Adrenal gland (tissue), 12 donors: Measurements from ENCODE around the gene OR4S2. TPM values are rescaled to one million over a fixed set of nuclear protein-coding genes. Genes with fewer than 3 reads are reported as not detected.

Source experiments
- DNase-seq, 7 donors: peaks; one replicate each; pipeline ENCODE4 v3.0.0-alpha.2; 2019 to 2020
- H3K27ac ChIP-seq, 5 donors: fragments of 200-600 bp; sonication (generic) in 4 of 5; 1 replicate in 3 of 5; 2 replicates in 2 of 5; pipeline versions ENCODE4 v1.5.1 to v1.8.0; 2016 to 2020; ENCODE audit warnings: mild to moderate bottlenecking in 1 of 5
- H3K27me3 ChIP-seq: fragments of 200-600 bp; 2 replicates; pipeline ENCODE4 v1.8.0; 2021
- H3K36me3 ChIP-seq, 2 donors: fragments of 200-600 bp; replicated peaks in 1 of 2; 1 replicate in 1 of 2; 2 replicates in 1 of 2; pipeline versions ENCODE4 v1.5.1 to v1.8.0; 2018 to 2022
- H3K4me1 ChIP-seq, 2 donors: fragments of 200-600 bp; replicated peaks in 1 of 2; 1 replicate in 1 of 2; 2 replicates in 1 of 2; pipeline versions ENCODE4 v1.5.1 to v1.8.0; 2018 to 2021
- H3K4me3 ChIP-seq, 4 donors: fragments of 200-600 bp; sonication (generic) in 3 of 4; one replicate each; pipeline ENCODE4 v1.5.1; 2016 to 2018
- H3K9me3 ChIP-seq, 3 donors: fragments of 200-600 bp; sonication (generic) in 1 of 3; replicated peaks in 1 of 3; 1 replicate in 2 of 3; 2 replicates in 1 of 3; pipeline versions ENCODE4 v1.5.1 to v1.8.0; 2016 to 2021
- CTCF ChIP-seq, 6 experiments: fragments of 450-650 bp in 4 of 6; fragments of 200-600 bp in 2 of 6; sonication (generic) in 1 of 6; IDR thresholded peaks; 1 replicate in 5 of 6; 2 replicates in 1 of 6; pipeline versions ENCODE4 v1.5.1 to v1.8.0; 2016 to 2021; ENCODE audit warnings: antibody characterized with exemption in 6 of 6, mild to moderate bottlenecking in 2 of 6, moderate library complexity in 1 of 6
- POLR2A ChIP-seq, 2 donors: fragments of 450-650 bp; IDR thresholded peaks; one replicate each; pipeline ENCODE4 v1.6.1; 2017; ENCODE audit warnings: antibody characterized with exemption in 2 of 2, mild to moderate bottlenecking in 2 of 2, moderate library complexity in 1 of 2
- WGBS, 4 donors: extraction: QIAGEN DNeasy Blood & Tissue Kit in 2 of 4; methylation state at CpG; one replicate each; pipeline versions ENCODE4 v1.1.5 to v1.1.7; 2013 to 2017; 5-methylcytosine and 5-hydroxymethylcytosine counted together
- intact Hi-C, 2 donors: fragments of 100-400 bp; cut with DNase I; formaldehyde crosslinking; loops; one replicate each; pipeline versions ENCODE4 v1.14.1 to v1.15.0; 2022 to 2023
- polyA plus RNA-seq, 3 donors: library from polyadenylated mRNA; stranded (reverse); fragments of 200-250 nt in 2 of 3; fragments of 350-450 nt in 1 of 3; fragmentation: Illumina TruSeq in 1 of 3; extraction: RNeasy Lipid Tissue Mini Kit (QIAGEN cat#74804) in 1 of 3; gene quantifications; one replicate each; pipeline ENCODE4 v1.2.3, GENCODE V29; 2013 to 2014
- total RNA-seq, 9 donors: library from RNA; depleted of rRNA in 4 of 9; stranded (reverse); fragments of >200 nt in 4 of 9; fragments of 120-200 nt in 1 of 9; fragmentation: NEBNext Ultra II Directional in 1 of 9; extraction: Animal tissue kit (Norgen Biotek cat#: 25700) in 1 of 9; gene quantifications; one replicate each; pipeline versions ENCODE4 v1.1.0 to v1.2.4, GENCODE V29; 2013 to 2023
- donor health status: healthy with polysubstance abuse.
- donor health status: Bipolar disorder and iron deficiency.
- donor health status: DM: yes; HTN: yes; CAD: no.
- donor health status: DM: no; HTN: no; CAD: no.
- donor health status: DM: no; HTN: no; CAD: no.
- donor health status: DM: yes; HTN: yes; CAD: no.

Gene OR4S2
- total and polyA plus RNA-seq, 12 donors: not detected

- no peaks in the 10 kb centered on the region for H3K36me3 ChIP-seq
- 34 to 47% (median 43%) methylated on average over 2 of the region's 2 CpGs for WGBS, 4 donors
- no peaks in the 10 kb centered on the region for H3K4me1 ChIP-seq
- no peak overlapping the region for H3K4me3 ChIP-seq
- H3K27me3 ChIP-seq: no peaks in the 10 kb centered on the region
- H3K27ac ChIP-seq: no peak overlapping the region
- TF ChIP-seq POLR2A (IDR thresholded peaks at IDR 0.05) (no peak), CTCF (IDR thresholded peaks at IDR 0.05) (no peak)
- H3K9me3 ChIP-seq: no peaks in the 10 kb centered on the region
- intact Hi-C loops: no loop called here
- DNase-seq: no peak
Observed at GRCh38 chr11:55669376-55669775, 21.2 kb downstream of the OR4S2 start.

GRCh38 chr11:55673860-55674259, 25.7 kb downstream of the OR4S2 start:
- H3K36me3 ChIP-seq: no peaks in the 10 kb centered on the region
- H3K4me1 ChIP-seq: no peaks in the 10 kb centered on the region
- intact Hi-C loops: no loop called here
- H3K9me3 ChIP-seq: no peaks in the 10 kb centered on the region
- no peaks in the 10 kb centered on the region for H3K27me3 ChIP-seq
- H3K27ac ChIP-seq: no peak overlapping the region
- 47 to 57% (median 56%) methylated on average over 5 of the region's 5 CpGs for WGBS, 4 donors
- no peak overlapping the region for H3K4me3 ChIP-seq
- TF ChIP-seq POLR2A (IDR thresholded peaks at IDR 0.05) (no peak), CTCF (IDR thresholded peaks at IDR 0.05) (no peak)
- DNase-seq: no peak

GRCh38 chr11:55697817-55698216, 49.7 kb downstream of the OR4S2 start:
- Histone ChIP-seq H3K4me1 (no peaks in the 10 kb centered on the region), H3K27ac (no peak overlapping the region), H3K9me3 (no peaks in the 10 kb centered on the region), H3K4me3 (no peak overlapping the region), H3K36me3 (no peaks in the 10 kb centered on the region), H3K27me3 (no peaks in the 10 kb centered on the region)
- DNase-seq: no peak
- intact Hi-C loops: no loop called here
- 64 to 79% (median 77%) methylated on average over 3 of the region's 3 CpGs for WGBS, 4 donors
- TF ChIP-seq POLR2A (IDR thresholded peaks at IDR 0.05): no peak
- TF ChIP-seq CTCF (IDR thresholded peaks at IDR 0.05): no peak

- TF ChIP-seq POLR2A (IDR thresholded peaks at IDR 0.05): no peak
- TF ChIP-seq CTCF (IDR thresholded peaks at IDR 0.05): no peak
- Histone ChIP-seq H3K4me3 (no peak overlapping the region), H3K27me3 (no peaks in the 10 kb centered on the region), H3K4me1 (no peaks in the 10 kb centered on the region), H3K36me3 (no peaks in the 10 kb centered on the region), H3K9me3 (peaks cover 0 to 7% (median 0%) of the 10 kb centered on the region in 3 donors), H3K27ac (no peak overlapping the region)
- intact Hi-C loops: no loop called here
- DNase-seq: no peak
- 72 to 90% (median 76%) methylated on average over 3 to 4 of the region's 4 CpGs for WGBS, 4 donors
Observed at GRCh38 chr11:55701429-55701828, 53.3 kb downstream of the OR4S2 start.

Other genes with a start within 250 kb of the OR4S2 start
- gene OR4C15, start 93.9 kb upstream of the OR4S2 start, total RNA-seq: not detected
- gene OR4C15, start 93.9 kb upstream of the OR4S2 start, polyA plus RNA-seq: not detected
- not detected for gene OR4C16, start 76.2 kb upstream of the OR4S2 start, total RNA-seq
- not detected for gene OR4C16, start 76.2 kb upstream of the OR4S2 start, polyA plus RNA-seq
- gene OR4C11, start 40.7 kb upstream of the OR4S2 start, total RNA-seq: not detected
- gene OR4C11, start 40.7 kb upstream of the OR4S2 start, polyA plus RNA-seq: not detected
- not detected for gene OR4P4, start 13.2 kb upstream of the OR4S2 start, total RNA-seq
- not detected for gene OR4P4, start 13.2 kb upstream of the OR4S2 start, polyA plus RNA-seq
- not detected for gene OR4C6, start 13.9 kb downstream of the OR4S2 start, total RNA-seq
- not detected for gene OR4C6, start 13.9 kb downstream of the OR4S2 start, polyA plus RNA-seq
- gene OR5D13, start 125.1 kb downstream of the OR4S2 start, total RNA-seq: not detected
- gene OR5D13, start 125.1 kb downstream of the OR4S2 start, polyA plus RNA-seq: not detected
- not detected for gene OR5D14, start 147.2 kb downstream of the OR4S2 start, total RNA-seq
- not detected for gene OR5D14, start 147.2 kb downstream of the OR4S2 start, polyA plus RNA-seq
- gene OR5L1, start 163.0 kb downstream of the OR4S2 start, total RNA-seq: not detected
- not detected for gene OR5L1, start 163.0 kb downstream of the OR4S2 start, polyA plus RNA-seq
- not detected for gene OR5D18, start 171.3 kb downstream of the OR4S2 start, total RNA-seq
- not detected for gene OR5D18, start 171.3 kb downstream of the OR4S2 start, polyA plus RNA-seq
- not detected for gene OR5L2, start 178.9 kb downstream of the OR4S2 start, total RNA-seq
- not detected for gene OR5L2, start 178.9 kb downstream of the OR4S2 start, polyA plus RNA-seq
- gene OR5D16, start 190.4 kb downstream of the OR4S2 start, total RNA-seq: not detected
- gene OR5D16, start 190.4 kb downstream of the OR4S2 start, polyA plus RNA-seq: not detected
- gene TRIM51, start 235.0 kb downstream of the OR4S2 start, total RNA-seq: not detected
- gene TRIM51, start 235.0 kb downstream of the OR4S2 start, polyA plus RNA-seq: not detected